GM12878 (cell line): ENCODE data around the gene OR10V1. TPM values are rescaled to one million over a fixed set of nuclear protein-coding genes. Genes with fewer than 3 reads are reported as not detected.

Experiments used
- ATAC-seq: fragments of 200-7000 bp; cut with Tn5 transposase; 3 replicates; pipeline ENCODE4 v1.9.1; 2020; ENCODE audit warnings: mild to moderate bottlenecking, moderate library complexity
- BruUV-seq: library from RNA; stranded (reverse); fragments of 400-500 nt; replicated peaks from 2 replicates; lab custom pipeline; 2021; lab: Mats Ljungman, UMichigan
- CTCF ChIA-PET: fragments of 300-600 bp; sonication (Branson Sonifier 250); formaldehyde crosslinking; extraction: SDS; loops from one replicate; lab custom pipeline; 2021; ENCODE audit warnings: inconsistent platforms; lab: Yijun Ruan, JAX
- POLR2A ChIA-PET: fragments of 350-600 bp; formaldehyde crosslinking; extraction: SDS; loops from one replicate; lab custom pipeline; 2021; ENCODE audit warnings: inconsistent platforms; lab: Charles Lee
- RAD21 ChIA-PET: fragments of 300-600 bp; sonication (Branson Sonifier 250); formaldehyde crosslinking; loops from one replicate; lab custom pipeline; 2023; ENCODE audit warnings: antibody characterized with exemption; ENCODE audit not compliant: unreplicated experiment; lab: Charles Lee
- SMC1A ChIA-PET: fragments of 300-600 bp; sonication (Branson Sonifier 250); formaldehyde crosslinking; loops from one replicate; lab custom pipeline; 2023; ENCODE audit not compliant: unreplicated experiment, uncharacterized antibody; lab: Charles Lee
- DNase-seq: peaks from one replicate; pipeline ENCODE4 v3.0.0-alpha.2; 2011; ENCODE audit warnings: low read depth, low spot score
- FAIRE-seq: peaks from 3 replicates; lab custom pipeline; 2011; peaks lifted over from hg19 to GRCh38; lab: Jason Lieb, UNC
- H2AFZ ChIP-seq: 2 replicates; pipeline ENCODE4 v1.6.0; 2011; ENCODE audit warnings: low read depth, low read length, control low read depth; ENCODE audit not compliant: control insufficient read depth
- H3K27ac ChIP-seq: 2 replicates; pipeline ENCODE4 v1.5.1; 2011; ENCODE audit warnings: control low read depth; ENCODE audit not compliant: control insufficient read depth, insufficient read depth
- H3K27me3 ChIP-seq, 2 experiments: replicated peaks in 1 of 2; 2 replicates each; pipeline versions ENCODE4 v1.6.0 to v1.6.1; 2011; ENCODE audit warnings: low read length in 1 of 2; ENCODE audit not compliant: control insufficient read depth in 2 of 2, insufficient read depth in 2 of 2
- H3K36me3 ChIP-seq, 2 experiments: 2 replicates each; pipeline ENCODE4 v1.5.1; 2011; ENCODE audit warnings: low read length in 1 of 2; ENCODE audit not compliant: control insufficient read depth in 2 of 2, insufficient read depth in 2 of 2
- H3K4me1 ChIP-seq: 2 replicates; pipeline ENCODE4 v1.6.1; 2011; ENCODE audit warnings: mild to moderate bottlenecking, low read length, moderate library complexity, mixed read lengths; ENCODE audit not compliant: control insufficient read depth, insufficient read depth
- H3K4me2 ChIP-seq: 2 replicates; pipeline ENCODE4 v1.6.0; 2011; ENCODE audit warnings: control low read depth; ENCODE audit not compliant: control insufficient read depth, insufficient read depth
- H3K4me3 ChIP-seq: fragments of 200-600 bp; sonication (generic); 2 replicates; pipeline ENCODE4 v1.5.1; 2016
- H3K79me2 ChIP-seq: 2 replicates; pipeline ENCODE4 v1.6.0; 2011; ENCODE audit warnings: low read length; ENCODE audit not compliant: control insufficient read depth, insufficient read depth
- H3K9ac ChIP-seq: 2 replicates; pipeline ENCODE4 v1.8.0; 2011; ENCODE audit warnings: low read length, control low read depth, mixed read lengths; ENCODE audit not compliant: control insufficient read depth, insufficient read depth
- H3K9me3 ChIP-seq: replicated peaks from 3 replicates; pipeline ENCODE4 v1.5.1; 2011; ENCODE audit warnings: mild to moderate bottlenecking, low read length; ENCODE audit not compliant: control insufficient read depth, insufficient read depth
- H4K20me1 ChIP-seq: 2 replicates; pipeline ENCODE4 v1.6.0; 2011; ENCODE audit not compliant: control insufficient read depth, insufficient read depth
- CBFB ChIP-seq: IDR thresholded peaks from 2 replicates; pipeline ENCODE4 v1.6.1; 2016; ENCODE audit warnings: antibody characterized with exemption, low read depth
- HDAC6 ChIP-seq: fragments of 200-600 bp; sonication (generic); IDR thresholded peaks from one replicate; pipeline ENCODE4 v1.8.0; 2017; ENCODE audit warnings: antibody characterized with exemption; ENCODE audit not compliant: unreplicated experiment
- IKZF2 ChIP-seq, 2 experiments: fragments of 450-650 bp; IDR thresholded peaks; 2 replicates each; pipeline ENCODE4 v1.6.1; 2017; ENCODE audit warnings: mild to moderate bottlenecking in 2 of 2, moderate library complexity in 2 of 2
- IRF4 ChIP-seq: IDR thresholded peaks from 2 replicates; pipeline ENCODE4 v1.6.1; 2011; ENCODE audit warnings: low read depth, low read length
- PRDM15 ChIP-seq: fragments of 450-650 bp; formaldehyde crosslinking; IDR thresholded peaks from 2 replicates; pipeline ENCODE4 v1.4.0; 2020; ENCODE audit warnings: mild to moderate bottlenecking, moderate library complexity
- TCF3 ChIP-seq: IDR thresholded peaks from 2 replicates; pipeline ENCODE4 v1.6.1; 2012; ENCODE audit warnings: low read depth, mild to moderate bottlenecking, low read length, borderline replicate concordance; ENCODE audit not compliant: insufficient read depth
- ZBED1 ChIP-seq: IDR thresholded peaks from 2 replicates; pipeline ENCODE4 v1.6.1; 2016; ENCODE audit warnings: borderline replicate concordance
- WGBS: methylation state at CpG from one replicate; pipeline ENCODE4 v1.1.6; 2016; ENCODE audit warnings: low lambda C conversion rate; ENCODE audit not compliant: insufficient replicate concordance, insufficient coverage; ENCODE audit errors: missing lambda C conversion rate; 5-methylcytosine and 5-hydroxymethylcytosine counted together
- in situ Hi-C: fragments of 300-500 bp; cut with MboI; formaldehyde crosslinking; loops from 9 replicates; pipeline ENCODE4 v1.14.3; 2018; ENCODE audit warnings: mixed read lengths
- intact Hi-C: fragments of 100-400 bp; cut with micrococcal nuclease; formaldehyde crosslinking; loops from one replicate; pipeline ENCODE4 v1.14.2; 2022; ENCODE audit not compliant: unreplicated experiment
- polyA plus RNA-seq, 11 experiments: library from polyadenylated mRNA; depleted of rRNA in 4 of 11; unstranded in 6 of 11; stranded (reverse) in 5 of 11; fragments of >200 nt; fragmentation: Nextera tagmentation in 4 of 11; fragmentation: Illumina TruSeq in 1 of 11; extraction: Ambion mirVana in 4 of 11; extraction: Trizol in 1 of 11; gene quantifications; 1 replicate in 1 of 11; 2 replicates in 10 of 11; pipeline versions ENCODE4 v1.2.1 to v1.2.3, GENCODE V29; 2011 to 2016; ENCODE audit warnings: inconsistent platforms in 2 of 11, missing spikeins in 2 of 11, low read depth in 1 of 11
- total RNA-seq, 4 experiments: library from RNA; depleted of rRNA in 3 of 4; stranded (reverse); fragments of >200 nt in 3 of 4; fragmentation: Illumina TruSeq in 1 of 4; extraction: Trizol in 1 of 4; gene quantifications; 2 replicates each; pipeline versions ENCODE4 v1.2.1 to v1.2.3, GENCODE V29; 2013 to 2021
- TF ChIP-seq, protein P1 (sequence below): fragments of 450-650 bp; formaldehyde crosslinking; IDR thresholded peaks from 2 replicates; pipeline ENCODE4 v1.5.0; 2022; ENCODE audit warnings: mild to moderate bottlenecking, missing genetic modification characterization

Gene OR10V1
- total and polyA plus RNA-seq, 10 of the 15 experiments (the other 5 are each of a cell fraction or from before 2014, with no cell fraction given), result not detected

GRCh38 chr11:59730896-59731565, 17.4 kb upstream of the OR10V1 start:
- H2AFZ ChIP-seq, result no peak overlapping the region
- H3K79me2 ChIP-seq, result no peaks in the 10 kb centered on the region
- H3K4me1 ChIP-seq, result no peaks in the 10 kb centered on the region
- TF ChIP-seq HDAC6 (no peak), IRF4 (no peak), ZBED1 (no peak), TCF3 (no peak), CBFB (no peak), PRDM15 (no peak), IKZF2 (IDR thresholded peaks at IDR 0.05) (no peak)
- TF ChIP-seq, protein P1, sequence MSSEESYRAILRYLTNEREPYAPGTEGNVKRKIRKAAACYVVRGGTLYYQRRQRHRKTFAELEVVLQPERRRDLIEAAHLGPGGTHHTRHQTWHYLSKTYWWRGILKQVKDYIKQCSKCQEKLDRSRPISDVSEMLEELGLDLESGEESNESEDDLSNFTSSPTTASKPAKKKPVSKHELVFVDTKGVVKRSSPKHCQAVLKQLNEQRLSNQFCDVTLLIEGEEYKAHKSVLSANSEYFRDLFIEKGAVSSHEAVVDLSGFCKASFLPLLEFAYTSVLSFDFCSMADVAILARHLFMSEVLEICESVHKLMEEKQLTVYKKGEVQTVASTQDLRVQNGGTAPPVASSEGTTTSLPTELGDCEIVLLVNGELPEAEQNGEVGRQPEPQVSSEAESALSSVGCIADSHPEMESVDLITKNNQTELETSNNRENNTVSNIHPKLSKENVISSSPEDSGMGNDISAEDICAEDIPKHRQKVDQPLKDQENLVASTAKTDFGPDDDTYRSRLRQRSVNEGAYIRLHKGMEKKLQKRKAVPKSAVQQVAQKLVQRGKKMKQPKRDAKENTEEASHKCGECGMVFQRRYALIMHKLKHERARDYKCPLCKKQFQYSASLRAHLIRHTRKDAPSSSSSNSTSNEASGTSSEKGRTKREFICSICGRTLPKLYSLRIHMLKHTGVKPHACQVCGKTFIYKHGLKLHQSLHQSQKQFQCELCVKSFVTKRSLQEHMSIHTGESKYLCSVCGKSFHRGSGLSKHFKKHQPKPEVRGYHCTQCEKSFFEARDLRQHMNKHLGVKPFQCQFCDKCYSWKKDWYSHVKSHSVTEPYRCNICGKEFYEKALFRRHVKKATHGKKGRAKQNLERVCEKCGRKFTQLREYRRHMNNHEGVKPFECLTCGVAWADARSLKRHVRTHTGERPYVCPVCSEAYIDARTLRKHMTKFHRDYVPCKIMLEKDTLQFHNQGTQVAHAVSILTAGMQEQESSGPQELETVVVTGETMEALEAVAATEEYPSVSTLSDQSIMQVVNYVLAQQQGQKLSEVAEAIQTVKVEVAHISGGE, result no peak
- no peaks in the 10 kb centered on the region for H4K20me1 ChIP-seq
- BruUV-seq, result no TSS peak
- H3K36me3 ChIP-seq, result no peaks in the 10 kb centered on the region
- intact Hi-C loops, result no loop called here
- H3K9me3 ChIP-seq, result no peaks in the 10 kb centered on the region
- no peak overlapping the region for H3K4me3 ChIP-seq
- ChIA-PET SMC1A (no interaction called here), RAD21 (no interaction called here), CTCF (no interaction called here), POLR2A (no interaction called here)
- H3K27ac ChIP-seq, result no peak overlapping the region
- DNase-seq, result no peak
- no peaks in the 10 kb centered on the region for H3K27me3 ChIP-seq
- FAIRE-seq, result no peak
- 29% methylated on average over 2 of the region's 2 CpGs for WGBS
- no peak overlapping the region for H3K4me2 ChIP-seq
- no peak overlapping the region for H3K9ac ChIP-seq
- no peak for ATAC-seq
- in situ Hi-C loops, result no loop called here
